ENCODE data around the gene LRRD1. TPM values are rescaled to one million over a fixed set of nuclear protein-coding genes. Genes with fewer than 3 reads are reported as not detected.
"Not testable (repeated sequence)": the region's sequence is repeated elsewhere in the genome, so short reads cannot be mapped to it uniquely, and the experiment has no call there.

The LRRD1 gene
- total and polyA plus RNA-seq, 10 of the 15 experiments (the other 5 are each of a cell fraction or from before 2014, with no cell fraction given), result 0.04 to 0.06 TPM; not detected in 8

DNA sequence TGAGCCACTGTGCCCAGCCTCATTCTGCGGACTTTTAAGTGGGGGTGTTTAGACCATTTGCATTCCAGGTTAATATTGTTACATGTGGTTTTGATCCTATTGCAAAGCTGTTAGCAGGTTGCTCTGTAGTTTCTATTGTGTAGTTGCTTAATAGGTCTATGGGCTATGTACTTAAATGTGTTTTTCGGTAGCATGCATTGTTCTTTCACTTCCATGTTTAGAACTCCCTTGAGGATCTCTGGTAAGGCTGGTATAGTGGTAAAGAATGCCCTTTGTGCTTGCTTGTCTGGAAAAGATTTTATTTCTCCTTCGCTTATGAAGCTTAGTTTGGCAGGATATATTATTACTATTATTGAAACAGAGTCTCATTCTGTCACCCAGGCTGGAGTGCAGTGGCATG lies 13.4 kb upstream of the LRRD1 start:
- Histone ChIP-seq H3K4me3 (no peak overlapping the region), H3K9ac (ENCODE audit: control insufficient read depth, insufficient read depth, low read length) (no peak overlapping the region), H3K9me3 (replicated peaks; ENCODE audit: control insufficient read depth, insufficient read depth, low read length) (peaks cover 1% of the 10 kb centered on the region; the same call in 2 of the 3 replicates), H2AFZ (ENCODE audit: control insufficient read depth, low read depth, low read length) (no peak overlapping the region), H3K36me3 (ENCODE audit: control insufficient read depth in 2 of 2, insufficient read depth in 2 of 2, low read length in 1 of 2) (0 out of 4 replicates have a peak, but pooled peaks cover 0 to 3% of the 10 kb centered on the region in 2 experiments), H3K4me1 (ENCODE audit: control insufficient read depth, insufficient read depth, low read length) (no peaks in the 10 kb centered on the region), H4K20me1 (ENCODE audit: control insufficient read depth, insufficient read depth) (no peaks in the 10 kb centered on the region), H3K27me3 (replicated peaks in 1 of 2; ENCODE audit: control insufficient read depth in 2 of 2, insufficient read depth in 2 of 2, low read length in 1 of 2) (no peaks in the 10 kb centered on the region), H3K79me2 (ENCODE audit: control insufficient read depth, insufficient read depth, low read length) (no peaks in the 10 kb centered on the region), H3K4me2 (ENCODE audit: control insufficient read depth, insufficient read depth) (no peak overlapping the region), H3K27ac (ENCODE audit: control insufficient read depth, insufficient read depth) (no peak overlapping the region)
- in situ Hi-C loops (cut with MboI), result no loop called here
- ChIA-PET SMC1A (ENCODE audit: uncharacterized antibody, unreplicated experiment) (interaction anchor here (0.9 kb wide), 1 partner anchor 196 kb away, joined by 3 read pairs; no protein-coding TSS in a partner anchor), POLR2A (no interaction called here), RAD21 (ENCODE audit: unreplicated experiment) (no interaction called here), CTCF (interaction anchor here (0.6 kb wide), 1 partner anchor 308 kb away, joined by 3 read pairs; no protein-coding TSS in a partner anchor)
- 62% methylated on average over 3 of the region's 3 CpGs for WGBS (ENCODE audit: insufficient coverage, insufficient replicate concordance, low lambda C conversion rate, missing lambda C conversion rate)
- ATAC-seq (no peak), FAIRE-seq (no peak), DNase-seq (ENCODE audit: low read depth, low spot score) (no peak)
- no peak for TF ChIP-seq GABPA (IDR thresholded peaks at IDR 0.05; ENCODE audit: low read depth)
- no peak for TF ChIP-seq SUPT20H (IDR thresholded peaks at IDR 0.05; ENCODE audit: borderline replicate concordance, control insufficient read depth, low read depth, low read length)
- intact Hi-C loops (cut with micrococcal nuclease; ENCODE audit: unreplicated experiment), result no loop called here
- BruUV-seq (replicated peaks), result no TSS peak

DNA sequence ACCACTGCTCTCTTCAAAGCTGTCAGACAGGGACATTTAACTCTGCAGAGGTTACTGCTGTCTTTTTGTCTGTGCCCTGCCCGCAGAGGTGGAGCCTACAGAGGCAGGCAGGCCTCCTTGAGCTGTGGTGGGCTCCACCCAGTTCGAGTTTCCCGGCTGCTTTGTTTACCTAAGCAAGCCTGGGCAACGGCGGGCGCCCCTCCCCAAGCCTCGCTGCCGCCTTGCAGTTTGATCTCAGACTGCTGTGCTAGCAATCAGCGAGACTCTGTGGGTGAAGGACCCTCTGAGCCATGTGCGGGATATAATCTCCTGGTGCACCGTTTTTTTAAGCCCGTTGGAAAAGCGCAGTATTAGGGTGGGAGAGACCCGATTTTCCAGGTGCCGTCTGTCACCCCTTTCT lies 10.3 kb upstream of the LRRD1 start:
- H3K9me3 ChIP-seq (replicated peaks; ENCODE audit: control insufficient read depth, insufficient read depth, low read length); H3K9ac ChIP-seq (ENCODE audit: control insufficient read depth, insufficient read depth, low read length); H3K27me3 ChIP-seq (replicated peaks in 1 of 2; ENCODE audit: control insufficient read depth in 2 of 2, insufficient read depth in 2 of 2, low read length in 1 of 2); H4K20me1 ChIP-seq (ENCODE audit: control insufficient read depth, insufficient read depth); ATAC-seq; H3K4me2 ChIP-seq (ENCODE audit: control insufficient read depth, insufficient read depth); POLR2A ChIA-PET; H2AFZ ChIP-seq (ENCODE audit: control insufficient read depth, low read depth, low read length); H3K4me1 ChIP-seq (ENCODE audit: control insufficient read depth, insufficient read depth, low read length); intact Hi-C loops (cut with micrococcal nuclease; ENCODE audit: unreplicated experiment); in situ Hi-C loops (cut with MboI); H3K4me3 ChIP-seq; H3K27ac ChIP-seq (ENCODE audit: control insufficient read depth, insufficient read depth); CTCF ChIA-PET; DNase-seq (ENCODE audit: low read depth, low spot score); H3K79me2 ChIP-seq (ENCODE audit: control insufficient read depth, insufficient read depth, low read length); BruUV-seq (replicated peaks); SMC1A ChIA-PET (ENCODE audit: uncharacterized antibody, unreplicated experiment); H3K36me3 ChIP-seq (ENCODE audit: control insufficient read depth in 2 of 2, insufficient read depth in 2 of 2, low read length in 1 of 2); RAD21 ChIA-PET (ENCODE audit: unreplicated experiment); FAIRE-seq: not testable (repeated sequence)
- 94% methylated on average over 15 of the region's 15 CpGs for WGBS (ENCODE audit: insufficient coverage, insufficient replicate concordance, low lambda C conversion rate, missing lambda C conversion rate)

- in situ Hi-C loops (cut with MboI); FAIRE-seq; BruUV-seq (replicated peaks); POLR2A ChIA-PET; H3K79me2 ChIP-seq (ENCODE audit: control insufficient read depth, insufficient read depth, low read length); SMC1A ChIA-PET (ENCODE audit: uncharacterized antibody, unreplicated experiment); ATAC-seq; RAD21 ChIA-PET (ENCODE audit: unreplicated experiment); H2AFZ ChIP-seq (ENCODE audit: control insufficient read depth, low read depth, low read length); H3K27me3 ChIP-seq (replicated peaks in 1 of 2; ENCODE audit: control insufficient read depth in 2 of 2, insufficient read depth in 2 of 2, low read length in 1 of 2); DNase-seq (ENCODE audit: low read depth, low spot score); H3K4me1 ChIP-seq (ENCODE audit: control insufficient read depth, insufficient read depth, low read length); H3K9ac ChIP-seq (ENCODE audit: control insufficient read depth, insufficient read depth, low read length); H3K4me3 ChIP-seq; H3K9me3 ChIP-seq (replicated peaks; ENCODE audit: control insufficient read depth, insufficient read depth, low read length); CTCF ChIA-PET; H3K27ac ChIP-seq (ENCODE audit: control insufficient read depth, insufficient read depth); H3K4me2 ChIP-seq (ENCODE audit: control insufficient read depth, insufficient read depth); H3K36me3 ChIP-seq (ENCODE audit: control insufficient read depth in 2 of 2, insufficient read depth in 2 of 2, low read length in 1 of 2); intact Hi-C loops (cut with micrococcal nuclease; ENCODE audit: unreplicated experiment); H4K20me1 ChIP-seq (ENCODE audit: control insufficient read depth, insufficient read depth): not testable (repeated sequence)
- WGBS (ENCODE audit: insufficient coverage, insufficient replicate concordance, low lambda C conversion rate, missing lambda C conversion rate), result 79% methylated on average over 1 of the region's 1 CpG
Measured at GRCh38 chr7:92184294-92184693, 5.4 kb upstream of the LRRD1 start.

Data from GM12878 (cell line).